Medulla oblongata (tissue), 1 donor: Measurements from ENCODE around the gene DRP2.
"Not testable (repeated sequence)": the region's sequence is repeated elsewhere in the genome, so short reads cannot be mapped to it uniquely, and the experiment has no call there.

Experiments
- DNase-seq: peaks from one replicate; pipeline ENCODE4 v3.0.0-alpha.2; 2015; ENCODE audit errors: extremely low spot score

Gene DRP2

GRCh38 chrX:101219116-101219863 lies at the start of gene DRP2:
TSS of gene DRP2 (plus strand) at chrX:101219786. CDS start at chrX:101231648, 11,862 bp downstream.
- no peak for DNase-seq

- DNase-seq = no peak
Measured at GRCh38 chrX:101171883-101172400, 47.6 kb upstream of the DRP2 start.

- no peak for DNase-seq
Measured at GRCh38 chrX:101176439-101176838, 43.1 kb upstream of the DRP2 start.

GRCh38 chrX:101184876-101185275 lies 34.7 kb upstream of the DRP2 start:
- DNase-seq = not testable (repeated sequence)

GRCh38 chrX:101187961-101188360 lies 31.6 kb upstream of the DRP2 start:
- not testable (repeated sequence) for DNase-seq

GRCh38 chrX:101190736-101191135 lies 28.9 kb upstream of the DRP2 start:
- DNase-seq = no peak

- no peak for DNase-seq
Measured at GRCh38 chrX:101191217-101191750, 28.3 kb upstream of the DRP2 start.

GRCh38 chrX:101195442-101196173 lies 24.0 kb upstream of the DRP2 start:
- DNase-seq = no peak

- DNase-seq = no peak
Measured at GRCh38 chrX:101203761-101204351, 15.7 kb upstream of the DRP2 start.

GRCh38 chrX:101206471-101206870 lies 13.1 kb upstream of the DRP2 start:
- peak; percentile 4 for DNase-seq

- no peak for DNase-seq
Measured at GRCh38 chrX:101208152-101208905, 11.3 kb upstream of the DRP2 start.

GRCh38 chrX:101210630-101211029 lies 9.0 kb upstream of the DRP2 start:
- DNase-seq = no peak

GRCh38 chrX:101217689-101218088 lies 1.9 kb upstream of the DRP2 start:
- no peak for DNase-seq

GRCh38 chrX:101219864-101220346 lies 319 bp downstream of the DRP2 start:
- no peak for DNase-seq

GRCh38 chrX:101220662-101221260 lies 1.2 kb downstream of the DRP2 start:
- DNase-seq = no peak

GRCh38 chrX:101223226-101223625 lies 3.6 kb downstream of the DRP2 start:
- DNase-seq = no peak

GRCh38 chrX:101229170-101229569 lies 9.6 kb downstream of the DRP2 start:
- DNase-seq = no peak

GRCh38 chrX:101230636-101231035 lies 11.1 kb downstream of the DRP2 start:
- no peak for DNase-seq

GRCh38 chrX:101231080-101231479 lies 11.5 kb downstream of the DRP2 start:
- DNase-seq = no peak

- no peak for DNase-seq
Measured at GRCh38 chrX:101232316-101232715, 12.7 kb downstream of the DRP2 start.

- no peak for DNase-seq
Measured at GRCh38 chrX:101237041-101237440, 17.5 kb downstream of the DRP2 start.
